Measurements from ENCODE around the gene ABI3BP.
"Not testable (repeated sequence)": the region's sequence is repeated elsewhere in the genome, so short reads cannot be mapped to it uniquely, and the experiment has no call there.

ABI3BP gene, protein sequence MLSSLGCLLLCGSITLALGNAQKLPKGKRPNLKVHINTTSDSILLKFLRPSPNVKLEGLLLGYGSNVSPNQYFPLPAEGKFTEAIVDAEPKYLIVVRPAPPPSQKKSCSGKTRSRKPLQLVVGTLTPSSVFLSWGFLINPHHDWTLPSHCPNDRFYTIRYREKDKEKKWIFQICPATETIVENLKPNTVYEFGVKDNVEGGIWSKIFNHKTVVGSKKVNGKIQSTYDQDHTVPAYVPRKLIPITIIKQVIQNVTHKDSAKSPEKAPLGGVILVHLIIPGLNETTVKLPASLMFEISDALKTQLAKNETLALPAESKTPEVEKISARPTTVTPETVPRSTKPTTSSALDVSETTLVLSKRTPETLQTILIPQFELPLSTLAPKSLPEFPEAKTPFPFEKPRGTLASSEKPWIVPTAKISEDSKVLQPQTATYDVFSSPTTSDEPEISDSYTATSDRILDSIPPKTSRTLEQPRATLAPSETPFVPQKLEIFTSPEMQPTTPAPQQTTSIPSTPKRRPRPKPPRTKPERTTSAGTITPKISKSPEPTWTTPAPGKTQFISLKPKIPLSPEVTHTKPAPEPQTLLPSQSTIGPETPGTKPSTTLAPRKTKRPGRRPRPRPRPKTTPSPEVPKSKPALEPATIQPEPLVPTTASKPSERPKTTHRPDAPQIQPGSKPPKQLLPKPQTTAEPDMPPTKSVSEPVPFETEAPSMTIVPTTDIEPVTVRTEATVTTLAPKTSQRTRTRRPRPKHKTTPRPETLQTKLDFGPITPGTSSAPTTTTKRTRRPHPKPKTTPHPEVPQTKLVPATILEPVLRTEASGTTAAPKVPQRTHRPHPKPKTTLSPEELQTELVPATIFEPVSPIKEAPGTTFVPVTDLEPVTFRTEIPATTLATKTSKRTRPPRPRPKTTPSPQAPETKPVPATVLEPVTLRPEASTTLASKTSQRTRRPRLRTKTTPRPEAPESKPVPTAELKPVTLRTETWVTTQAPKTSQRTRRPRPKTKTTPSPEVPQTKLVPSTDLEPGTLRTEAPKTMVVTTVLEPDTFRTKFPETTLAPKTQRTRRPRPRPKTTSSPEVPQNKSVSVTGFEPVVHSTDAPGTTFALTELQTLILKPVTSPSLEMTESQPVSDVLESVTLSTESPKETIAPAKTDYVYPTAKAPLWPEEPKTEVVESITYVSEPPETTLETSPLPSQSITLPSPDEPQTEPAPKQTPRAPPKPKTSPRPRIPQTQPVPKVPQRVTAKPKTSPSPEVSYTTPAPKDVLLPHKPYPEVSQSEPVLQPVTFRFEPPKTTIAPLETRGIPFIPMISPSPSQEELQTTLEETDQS (N-terminal part only)

DNA sequence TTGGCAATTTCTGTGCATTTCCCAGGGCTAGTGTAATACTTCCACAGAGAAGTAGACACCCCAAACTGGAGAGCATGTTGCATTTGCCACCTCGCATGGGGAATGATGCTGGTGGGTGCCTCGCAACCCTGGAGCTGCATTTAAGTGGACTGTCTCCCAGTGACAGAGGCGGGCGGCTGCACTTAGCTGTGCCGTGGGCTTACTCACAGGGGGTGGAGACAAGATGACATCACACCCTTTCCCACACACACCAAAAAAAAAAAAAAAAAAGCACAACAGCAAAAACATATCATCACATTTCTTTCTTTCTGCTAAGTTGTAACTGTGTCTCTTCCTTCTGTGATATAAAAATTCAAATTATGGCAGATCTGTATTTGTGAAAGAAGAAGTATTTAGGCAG is at the start of gene ABI3BP:
Gene ABI3BP, minus strand, starts transcription at position 113 of the 400 bp plus-strand sequence. Its CDS starts 37 bp downstream, at position 76.
- DNase-seq (ENCODE audit: low read depth) = no peak

DNA sequence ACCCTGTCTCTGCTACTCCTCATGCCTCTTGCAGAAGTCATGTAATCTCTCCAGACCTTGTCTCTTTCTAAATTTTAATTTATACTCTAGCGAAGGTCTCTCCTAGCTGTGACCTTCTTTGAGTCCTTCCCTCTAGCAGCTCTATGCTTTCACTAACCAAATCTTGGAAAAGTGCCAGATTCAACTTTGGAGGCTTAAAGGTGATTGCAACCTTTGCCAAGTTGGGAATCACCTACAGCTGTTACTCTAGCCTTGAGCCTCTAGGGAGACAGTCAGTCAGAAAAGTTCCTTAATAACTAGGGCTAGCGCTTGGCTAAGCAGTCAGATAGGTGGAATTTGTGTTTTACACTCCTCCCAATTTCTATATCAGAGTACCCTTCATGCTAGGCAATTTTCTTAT is 46.1 kb upstream of the ABI3BP start:
- no peak for DNase-seq (ENCODE audit: low read depth)

DNA sequence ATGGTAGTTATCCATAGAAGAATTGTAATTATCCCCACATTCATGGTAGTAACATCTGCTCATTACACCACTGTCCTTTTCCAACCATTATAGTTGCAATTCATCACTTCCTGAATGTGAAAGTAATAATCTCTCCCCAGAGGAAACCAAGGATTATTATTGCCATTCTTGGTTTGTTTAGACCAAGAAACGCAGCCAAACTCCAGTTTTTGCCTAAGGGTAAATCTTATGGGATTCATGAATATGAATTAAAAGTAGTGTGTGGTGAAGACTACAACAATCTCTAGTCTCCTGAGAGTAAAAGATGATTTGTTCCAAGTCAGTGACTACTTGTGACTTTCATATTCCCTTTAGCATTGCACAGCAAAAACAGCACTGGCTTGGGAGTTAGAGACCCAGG is 45.7 kb upstream of the ABI3BP start:
- no peak for DNase-seq (ENCODE audit: low read depth)

DNA sequence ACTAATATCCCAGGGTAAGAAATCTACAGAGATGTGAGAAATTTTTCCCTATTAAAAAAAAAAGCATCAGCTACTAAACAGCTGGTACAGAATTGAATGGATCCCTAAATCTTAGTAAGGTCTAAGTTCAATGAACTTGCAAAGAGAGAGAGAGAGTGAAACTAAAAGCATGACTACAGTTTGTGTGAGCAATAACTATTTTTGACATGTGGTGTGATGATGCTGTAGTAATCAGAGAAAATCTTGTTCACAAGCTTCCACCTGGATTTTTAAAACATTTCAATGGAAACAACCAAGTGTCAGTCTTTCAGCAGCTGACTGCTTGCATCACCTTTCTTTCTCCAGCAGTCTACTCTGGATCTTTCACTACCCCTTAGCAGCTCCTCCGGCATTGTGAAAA is 45.2 kb upstream of the ABI3BP start:
- no peak for DNase-seq (ENCODE audit: low read depth)

DNA sequence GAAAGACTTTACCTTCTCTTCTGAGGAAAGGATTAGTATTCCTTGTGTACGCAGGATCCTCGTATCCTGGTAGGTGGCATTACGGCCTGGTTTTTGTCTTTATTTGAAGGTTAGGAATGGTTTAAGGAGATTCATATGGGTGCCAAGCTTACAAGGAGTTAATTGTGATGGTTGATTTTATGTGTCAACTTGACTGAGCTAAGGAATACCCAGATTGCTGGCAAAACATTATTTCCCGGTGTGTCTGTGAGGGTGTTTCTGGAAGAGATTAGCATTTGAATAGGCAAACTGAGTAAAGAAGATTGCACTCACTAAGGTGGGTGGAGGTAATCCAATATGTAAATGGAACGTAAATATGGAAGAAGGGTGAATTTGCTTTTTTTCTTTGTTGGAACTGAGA is 44.4 kb upstream of the ABI3BP start:
- DNase-seq (ENCODE audit: low read depth) = no peak

DNA sequence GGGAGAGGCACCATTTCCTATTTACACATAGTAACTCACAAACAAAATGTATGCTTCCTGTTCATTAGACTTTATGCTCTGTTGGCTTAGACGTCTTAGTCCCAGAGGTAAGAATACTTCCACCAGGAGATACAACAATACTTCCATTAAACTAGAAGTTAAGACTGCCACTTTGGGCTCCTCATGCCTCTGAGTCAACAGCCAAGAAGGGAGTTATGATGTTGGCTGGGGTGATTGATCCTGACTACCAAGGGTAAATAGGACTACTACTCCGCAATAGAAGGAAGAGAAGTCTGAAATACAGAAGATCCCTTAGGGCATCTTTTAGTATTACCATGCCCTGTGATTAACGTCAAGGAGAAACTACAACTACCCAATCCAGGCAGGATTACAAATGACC is 43.5 kb upstream of the ABI3BP start:
- no peak for DNase-seq (ENCODE audit: low read depth)

DNA sequence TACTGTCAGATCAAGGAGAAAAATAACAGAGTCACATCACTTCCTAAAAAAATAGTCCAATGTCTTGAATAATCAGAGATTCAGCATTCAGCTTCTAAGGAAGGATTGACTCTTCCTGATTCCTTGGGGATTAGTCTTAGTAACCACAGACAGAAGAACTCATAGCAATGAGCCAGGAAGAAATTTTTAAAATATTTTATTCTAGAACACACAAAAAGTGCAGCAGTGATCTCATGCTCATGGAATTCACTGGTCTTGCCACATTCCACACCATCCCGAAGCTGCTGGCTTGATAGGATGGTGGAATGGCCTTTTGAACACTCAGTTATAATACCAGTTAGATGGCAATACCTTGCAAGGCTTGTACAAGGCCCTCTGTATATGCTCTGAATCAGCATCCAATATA is 43.0 kb upstream of the ABI3BP start:
- DNase-seq (ENCODE audit: low read depth) = no peak

DNA sequence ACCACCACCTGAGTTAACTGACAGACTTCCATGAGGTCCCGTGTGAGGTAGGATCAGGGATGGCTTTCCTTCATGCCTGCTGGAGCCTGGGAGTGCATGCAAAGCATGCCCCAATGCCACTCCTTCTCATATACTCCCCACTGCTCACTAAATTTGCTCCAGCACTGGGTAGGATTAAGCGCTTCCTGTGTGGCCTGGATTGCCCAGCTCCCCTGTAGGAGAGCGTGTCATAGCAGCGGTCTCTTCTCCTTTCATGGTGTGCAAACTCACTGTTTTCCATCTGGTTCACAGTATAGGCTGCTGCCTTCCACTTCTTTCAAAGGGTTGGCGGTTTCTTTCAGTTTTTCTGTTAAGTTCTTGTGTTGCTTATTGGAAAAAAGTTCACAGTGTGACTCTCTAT is 34.1 kb upstream of the ABI3BP start:
- no peak for DNase-seq (ENCODE audit: low read depth)

DNA sequence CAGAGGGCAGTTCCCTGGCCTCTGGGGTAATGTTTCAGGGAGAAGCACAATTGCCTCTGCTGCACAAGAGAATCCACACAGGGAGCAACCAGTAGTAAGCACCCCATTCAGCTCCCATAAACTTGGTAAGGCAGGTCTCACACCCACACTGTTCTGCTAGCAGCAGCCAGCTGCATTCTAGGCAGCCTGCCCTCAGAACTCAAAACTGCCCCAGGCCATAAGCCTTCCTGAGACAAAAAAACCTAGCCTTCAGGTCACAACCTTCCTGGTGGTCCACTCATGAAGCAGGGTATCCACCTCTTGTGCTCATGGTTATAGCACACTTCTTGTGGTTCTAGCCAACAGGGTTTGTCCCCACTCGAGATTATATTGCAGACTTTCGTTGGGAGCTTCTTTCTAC is 33.7 kb upstream of the ABI3BP start:
- no peak for DNase-seq (ENCODE audit: low read depth)

DNA sequence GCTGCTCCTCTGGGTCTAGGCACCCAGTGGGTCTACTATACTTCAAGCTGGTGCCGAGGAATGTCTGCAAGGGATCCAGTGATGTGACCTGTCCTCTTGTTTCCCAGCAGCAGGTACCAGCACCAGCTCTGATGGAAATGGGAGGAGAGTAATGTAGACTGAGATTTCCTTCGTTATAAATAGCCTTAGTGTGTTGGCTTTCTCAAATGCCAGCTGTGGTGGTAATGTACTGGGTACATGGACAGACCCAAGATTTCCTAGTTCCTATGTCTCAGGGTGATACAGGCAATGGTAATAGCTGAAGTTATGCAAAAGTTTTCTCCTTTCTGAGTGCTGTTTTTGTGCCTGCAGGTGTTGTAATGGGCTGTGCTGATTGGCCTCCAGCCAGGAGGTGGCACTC is 33.0 kb upstream of the ABI3BP start:
- no peak for DNase-seq (ENCODE audit: low read depth)

DNA sequence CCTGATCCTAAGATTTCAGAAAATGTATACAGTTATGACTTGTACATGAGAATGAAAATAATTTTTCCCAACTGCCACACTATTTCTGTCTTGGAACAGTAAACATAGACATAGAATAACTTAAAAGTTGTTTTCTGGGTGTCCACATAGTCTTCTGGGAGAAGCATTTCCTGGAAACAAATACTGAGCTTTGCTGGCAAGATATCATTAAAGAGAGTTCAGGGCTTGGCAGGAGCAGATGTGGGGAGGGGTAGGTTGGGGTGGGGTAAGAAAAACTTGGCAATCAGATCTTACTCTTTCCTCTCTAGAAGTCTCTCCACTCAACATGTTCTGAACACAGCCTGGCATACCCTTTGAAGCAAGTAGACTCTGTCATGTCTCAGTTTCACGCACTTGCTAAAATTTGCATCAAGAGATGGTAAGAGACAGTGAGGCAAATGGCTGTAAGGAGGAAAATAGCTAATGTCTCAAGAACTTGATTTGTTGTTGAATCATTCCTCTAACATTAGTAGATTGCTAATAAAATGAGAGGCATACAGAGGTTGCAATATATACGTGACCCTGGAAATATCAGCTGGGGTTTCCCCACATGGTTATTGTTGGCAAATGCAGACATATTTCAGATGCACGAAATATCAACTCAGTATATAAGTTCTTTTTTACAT is 27.3 kb upstream of the ABI3BP start:
- no peak for DNase-seq (ENCODE audit: low read depth)

DNA sequence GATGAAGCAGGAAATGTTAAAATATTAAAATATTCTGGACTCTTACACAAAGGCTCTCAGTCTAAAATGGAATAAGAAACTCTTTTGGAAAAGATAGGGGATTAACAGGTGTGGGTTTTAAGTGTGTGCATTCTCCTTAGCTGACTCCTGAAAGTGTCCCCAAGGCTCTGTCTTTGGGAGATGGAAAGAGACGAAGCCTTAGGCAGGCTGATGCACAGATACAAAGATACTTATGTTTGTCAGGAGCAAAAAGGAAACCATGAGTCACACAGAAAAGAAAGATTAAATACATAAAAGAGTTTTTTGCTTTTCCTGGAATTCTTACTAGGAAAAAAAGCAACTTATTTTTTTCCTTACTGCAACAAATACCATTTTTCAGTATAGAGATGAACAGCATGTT is 23.8 kb upstream of the ABI3BP start:
- no peak for DNase-seq (ENCODE audit: low read depth)

DNA sequence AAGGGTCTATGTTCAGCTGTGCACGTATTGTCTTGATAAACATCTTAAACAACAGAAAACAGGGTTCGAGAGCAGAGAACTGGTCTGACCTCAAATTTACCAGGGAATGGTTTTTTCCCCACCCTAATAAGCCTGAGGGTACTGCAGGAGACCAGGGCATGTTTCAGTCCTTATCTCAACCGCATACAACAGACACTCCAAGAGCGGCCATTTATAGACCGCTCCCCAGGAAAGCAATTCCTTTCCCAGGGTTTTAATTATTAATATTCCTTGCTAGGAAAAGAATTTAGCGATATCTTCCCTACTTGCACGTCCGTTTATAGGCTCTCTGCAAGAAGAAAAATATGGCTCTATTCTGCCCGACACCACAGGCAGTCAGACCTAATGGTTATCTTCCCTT is 19.1 kb upstream of the ABI3BP start:
- DNase-seq (ENCODE audit: low read depth) = not testable (repeated sequence)

DNA sequence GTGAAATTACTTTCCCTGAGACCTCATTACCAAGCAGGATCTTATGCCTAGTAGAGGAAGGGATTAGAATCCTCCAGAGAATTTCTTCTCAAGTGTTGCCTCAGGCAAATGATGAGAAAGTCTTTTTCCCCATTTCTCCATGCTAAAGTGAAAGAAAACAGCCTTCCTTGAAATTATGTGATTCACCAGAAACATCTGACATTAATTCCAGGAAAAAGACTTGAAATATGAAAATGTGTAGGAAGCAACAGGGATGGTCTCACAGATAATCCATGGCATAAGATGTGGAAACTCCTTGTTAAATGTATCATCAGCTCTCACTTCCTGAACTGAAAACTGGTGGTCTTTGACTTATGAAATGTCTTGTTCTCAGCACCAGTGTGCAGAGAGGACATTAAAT is 17.9 kb upstream of the ABI3BP start:
- DNase-seq (ENCODE audit: low read depth) = no peak

DNA sequence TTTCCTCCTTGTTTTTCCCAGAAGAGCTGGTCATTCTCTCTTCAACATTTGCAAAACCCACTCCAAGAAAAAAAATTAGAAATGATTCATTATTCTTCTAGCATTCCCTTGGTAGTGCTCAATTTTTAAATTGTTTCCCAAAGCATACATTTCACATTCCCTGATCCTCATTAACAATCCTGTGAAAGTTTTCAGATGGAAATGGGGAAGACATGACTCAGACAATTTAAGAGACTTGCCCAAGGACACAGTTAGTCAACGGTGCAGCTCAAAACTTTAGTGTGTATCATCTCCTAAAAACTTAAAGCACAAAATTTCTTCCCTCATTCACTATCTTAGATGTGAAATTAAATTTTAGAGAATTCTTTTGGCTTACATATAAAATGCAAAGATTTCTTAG is 17.1 kb upstream of the ABI3BP start:
- no peak for DNase-seq (ENCODE audit: low read depth)

DNA sequence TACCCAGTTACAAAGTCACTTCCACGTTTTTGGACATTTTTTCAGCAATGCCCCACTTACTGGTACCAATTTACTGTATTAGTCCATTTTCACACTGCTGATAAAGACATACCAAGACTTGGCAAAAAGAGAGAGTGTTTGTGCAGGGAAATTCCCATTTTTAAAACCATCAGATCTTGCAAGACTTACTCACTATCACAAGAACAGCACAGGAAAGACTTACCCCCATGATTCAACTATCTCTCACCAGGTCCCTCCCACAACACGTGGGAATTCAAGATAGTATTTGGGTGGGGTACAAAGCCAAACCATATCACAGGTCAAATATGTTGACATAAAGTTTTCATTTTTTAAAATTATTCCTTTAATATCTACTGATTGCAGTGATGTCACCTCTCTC is 16.2 kb upstream of the ABI3BP start:
- no peak for DNase-seq (ENCODE audit: low read depth)

DNA sequence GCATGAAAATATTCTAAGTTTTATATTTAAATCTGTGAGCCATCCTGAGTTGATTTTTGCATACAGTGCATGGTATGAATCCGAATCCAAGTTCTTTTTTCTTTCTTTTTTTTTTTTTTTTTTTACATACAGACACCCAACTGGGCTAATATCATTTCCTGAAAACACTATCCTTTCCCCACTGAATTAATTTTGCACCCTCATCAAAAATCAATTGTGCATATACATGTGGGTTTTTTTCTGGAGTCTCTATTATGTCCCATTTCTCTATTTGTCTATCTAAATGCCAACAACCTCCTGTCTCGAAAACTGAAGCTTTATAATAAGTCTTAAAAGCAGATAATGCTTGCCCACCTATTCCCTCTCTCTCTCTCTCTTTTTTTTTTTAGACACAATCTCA is 5.9 kb upstream of the ABI3BP start:
- no peak for DNase-seq (ENCODE audit: low read depth)

DNA sequence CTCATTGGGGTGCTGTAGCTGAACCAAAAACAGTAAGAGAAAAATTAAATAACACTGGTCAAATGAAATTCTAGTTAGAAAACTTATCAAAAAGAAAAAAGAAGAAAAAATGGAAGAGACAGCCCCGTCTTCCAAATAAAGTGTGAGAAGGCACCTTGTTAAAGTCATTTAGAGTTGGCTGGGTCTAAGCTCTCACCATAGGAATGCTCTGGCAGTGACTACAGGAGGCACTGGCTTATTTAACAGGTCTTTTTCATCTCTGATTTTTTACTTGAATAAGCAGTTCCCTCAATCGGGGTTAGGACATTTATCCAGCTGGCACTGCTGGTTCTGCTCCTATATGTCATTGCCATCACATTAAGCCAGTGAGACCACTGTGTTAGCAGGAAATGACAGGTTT is 1.6 kb upstream of the ABI3BP start:
- DNase-seq (ENCODE audit: low read depth) = no peak

DNA sequence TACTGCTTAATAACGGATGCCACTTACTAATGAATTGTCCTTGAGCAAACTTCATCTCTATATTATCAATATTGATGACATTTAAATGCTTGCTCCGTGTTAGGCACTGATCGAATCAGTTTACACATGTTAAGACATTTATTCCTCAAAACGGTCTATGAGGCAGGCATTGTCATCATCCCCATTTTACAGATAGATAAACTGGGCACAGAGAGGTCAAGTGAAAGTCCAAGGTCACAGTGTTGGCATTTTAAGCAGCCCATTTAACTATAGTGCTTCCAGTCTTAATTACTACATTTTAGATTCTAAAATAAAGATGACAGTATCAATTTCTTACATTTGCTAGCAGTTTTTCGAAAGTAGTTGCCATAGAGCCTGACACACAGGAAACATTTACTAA is 966 bp upstream of the ABI3BP start:
- DNase-seq (ENCODE audit: low read depth) = no peak

DNA sequence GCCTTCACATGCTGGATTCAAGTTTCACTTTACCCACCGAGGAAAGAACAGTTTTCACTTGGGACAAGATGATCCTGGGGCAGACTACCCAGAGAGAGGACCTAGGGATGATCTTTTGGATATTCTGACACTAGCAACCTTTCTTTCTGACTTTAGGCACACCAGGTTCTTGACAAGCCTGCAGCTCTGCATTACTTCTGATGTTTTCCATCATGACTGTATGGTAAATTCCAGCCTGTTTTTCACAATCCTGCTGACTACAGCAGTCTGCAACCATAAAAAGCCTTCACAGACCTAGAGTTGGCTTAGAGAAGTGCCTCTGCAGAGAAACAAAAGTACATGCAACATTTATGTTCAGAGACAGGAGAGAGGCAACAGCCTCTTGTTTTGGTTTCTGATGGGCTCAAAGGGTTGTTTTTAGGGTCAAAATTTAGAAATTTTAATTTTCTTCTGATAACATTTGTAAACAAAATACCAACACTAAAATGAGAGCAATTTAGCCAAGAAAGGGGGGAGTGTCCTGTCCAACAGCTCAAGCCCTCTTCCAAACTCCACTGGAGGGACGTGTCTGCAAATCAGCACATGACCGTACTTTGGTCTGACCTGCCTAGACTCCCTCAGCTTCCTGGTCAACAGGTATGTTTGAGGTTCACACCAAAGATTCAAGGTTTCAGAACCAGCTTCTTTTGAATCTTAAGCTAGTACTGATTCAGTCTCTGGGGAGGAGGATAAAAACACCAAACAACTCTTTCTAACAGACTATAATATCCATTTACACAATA is 799 bp downstream of the ABI3BP start:
- no peak for DNase-seq (ENCODE audit: low read depth)

DNA sequence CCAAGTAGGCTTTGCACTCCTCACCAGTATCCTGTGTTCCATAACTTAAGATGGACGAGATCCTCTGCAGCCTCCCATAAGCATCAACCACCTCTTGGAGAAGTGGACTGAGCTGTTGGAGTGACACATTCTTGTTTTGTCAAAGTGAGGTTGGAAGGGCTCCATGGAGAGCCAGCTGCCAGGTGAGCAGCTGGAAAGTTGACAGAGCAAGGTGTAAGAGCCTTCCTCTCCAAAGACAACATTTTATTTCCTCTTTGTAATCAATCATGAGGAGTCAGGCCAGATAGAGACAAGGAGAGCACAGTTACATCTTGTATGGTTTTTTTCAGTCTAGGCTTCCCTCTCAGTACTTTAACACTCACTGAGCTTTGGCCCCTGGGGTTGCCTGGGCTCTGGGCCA is 5.1 kb downstream of the ABI3BP start:
- DNase-seq (ENCODE audit: low read depth) = no peak

All from activated T-cell treated with anti-CD3 and anti-CD28 coated beads for 24 hours (primary cell).